HG02840 (cell line): ENCODE results near the gene MUC2.

Source experiments
- ATAC-seq: cut with Tn5 transposase; IDR thresholded peaks from one replicate; pipeline ENCODE4 v1.9.1; 2021; ENCODE audit warnings: mild to moderate bottlenecking, moderate library complexity, moderate number of reproducible peaks; ENCODE audit not compliant: unreplicated experiment, low FRiP score

Gene MUC2

GRCh38 chr11:1050581-1051355 is 23.9 kb upstream of the MUC2 start:
- ATAC-seq = no peak

GRCh38 chr11:1051356-1052132 is 23.1 kb upstream of the MUC2 start:
- ATAC-seq = no peak

GRCh38 chr11:1052133-1053011 is 22.3 kb upstream of the MUC2 start:
- ATAC-seq = no peak

DNA sequence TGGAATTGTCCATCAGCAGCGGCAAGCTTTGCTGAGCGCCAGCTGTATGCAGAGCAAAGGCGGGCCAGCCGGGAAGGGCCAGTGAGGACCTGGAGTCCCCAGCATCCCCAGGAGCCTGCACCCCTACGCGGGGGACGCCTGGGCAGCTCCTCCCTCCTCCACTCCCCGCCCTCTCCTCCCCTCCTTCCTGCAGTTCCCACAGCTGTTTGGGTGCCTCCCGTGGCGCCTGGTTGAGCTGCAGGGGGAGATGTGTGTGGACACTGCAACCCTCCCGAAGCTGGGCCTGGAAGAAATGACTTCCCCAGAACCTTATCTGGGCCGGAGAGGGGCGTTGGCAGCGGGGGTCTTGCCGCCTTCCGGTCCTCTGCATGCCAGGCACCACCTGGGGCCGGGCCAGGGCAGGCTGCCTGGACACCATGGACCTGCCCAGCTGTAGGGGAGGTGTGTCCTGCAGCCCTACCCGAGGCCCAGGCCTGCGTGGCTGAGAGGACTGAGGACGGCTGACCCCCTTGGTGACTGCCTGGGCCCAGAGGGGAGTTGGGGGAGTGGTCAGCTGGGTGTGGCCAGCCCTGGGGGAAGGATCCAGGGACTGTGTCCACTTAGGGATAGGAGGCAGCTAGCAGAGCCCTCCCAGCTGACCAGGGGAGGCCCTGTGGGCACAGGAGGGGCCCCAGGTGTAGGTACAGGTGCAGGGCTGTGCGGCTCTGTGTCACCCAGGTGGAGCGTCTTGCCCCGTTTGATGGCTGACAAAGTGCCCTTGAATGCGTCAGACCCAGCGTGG is 21.4 kb upstream of the MUC2 start:
- ATAC-seq = no peak

DNA sequence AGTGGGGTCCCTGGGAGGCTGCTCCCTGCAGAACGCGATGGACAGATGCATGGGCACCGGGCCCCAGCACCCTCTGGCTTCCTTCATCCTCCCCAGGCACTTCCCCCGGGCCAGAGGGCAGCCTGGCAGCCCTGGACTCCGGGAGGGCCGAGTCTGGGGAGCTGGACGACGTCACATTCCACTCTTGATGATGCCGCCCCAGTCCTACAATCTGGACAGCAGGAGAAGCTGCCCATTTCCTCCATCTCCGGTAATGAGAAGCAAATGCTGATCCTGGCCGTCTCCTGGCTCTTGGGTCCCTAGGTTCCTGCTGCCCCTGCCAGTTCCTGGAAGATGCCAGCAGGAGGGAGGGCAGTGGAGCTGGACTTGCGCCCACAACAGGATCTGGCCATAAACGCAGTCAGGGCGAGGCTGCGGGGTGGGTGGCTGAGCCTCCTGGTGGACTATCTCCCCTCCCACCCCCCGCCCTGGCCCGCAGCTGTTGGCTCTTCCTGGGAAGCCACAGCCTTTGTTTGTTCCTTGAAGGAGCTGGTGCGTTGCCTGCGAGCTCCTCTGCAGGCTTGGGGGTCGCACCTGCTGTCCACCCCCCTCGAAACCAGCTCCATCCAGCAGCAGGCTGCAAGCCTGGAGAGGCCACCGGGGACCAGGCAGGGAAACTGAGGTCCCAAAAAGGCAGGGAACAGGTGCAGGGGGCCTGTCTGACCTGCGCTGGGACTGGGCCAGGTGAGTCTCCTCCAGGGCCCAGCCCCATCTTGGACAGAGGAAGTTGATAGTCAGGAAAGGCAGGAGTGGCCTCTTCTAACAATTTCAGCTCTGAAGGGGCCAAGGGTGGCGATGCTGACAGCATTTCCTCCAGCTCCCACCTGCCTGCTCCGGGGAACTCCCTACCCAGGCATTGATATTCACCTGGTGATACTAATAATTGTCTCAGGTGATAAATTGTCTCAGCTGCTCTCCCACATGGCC is 20.2 kb upstream of the MUC2 start:
- no peak for ATAC-seq

DNA sequence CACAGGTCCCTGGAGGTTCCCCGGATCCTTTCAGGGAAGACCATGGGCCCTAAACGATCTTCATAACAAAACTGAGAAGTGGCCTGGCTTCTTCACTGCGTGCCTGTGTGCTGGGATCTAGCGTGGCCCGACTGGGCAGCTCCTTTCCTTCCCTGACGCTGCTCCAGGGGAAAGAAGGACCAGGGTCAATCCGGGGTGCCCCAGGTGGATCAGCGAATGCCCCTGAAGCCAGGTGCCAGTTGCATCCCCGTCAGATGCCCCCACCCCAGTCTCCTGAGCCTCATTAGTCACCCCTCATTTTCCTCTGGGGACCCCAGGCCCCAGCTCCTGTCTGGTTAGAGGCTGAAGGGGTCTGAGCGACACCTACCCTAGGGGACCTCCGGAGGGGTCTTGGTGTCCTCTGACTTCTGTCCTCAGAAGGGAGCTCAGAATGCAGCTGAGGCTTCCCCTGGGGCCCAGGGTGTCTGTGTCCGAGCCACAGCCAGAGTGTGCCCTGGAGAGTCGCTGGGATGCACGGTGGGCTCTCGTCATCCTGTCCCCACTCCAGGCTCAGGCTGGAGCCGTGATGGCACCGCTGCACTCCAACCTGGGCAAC is 19.5 kb upstream of the MUC2 start:
- ATAC-seq = no peak

- no peak for ATAC-seq
These were observed 18.5 kb upstream of the MUC2 start for GRCh38 chr11:1055990-1056771.

- no peak for ATAC-seq
These were observed 16.9 kb upstream of the MUC2 start for GRCh38 chr11:1057806-1058205.

- no peak for ATAC-seq
These were observed 14.9 kb upstream of the MUC2 start for GRCh38 chr11:1059759-1060158.

DNA sequence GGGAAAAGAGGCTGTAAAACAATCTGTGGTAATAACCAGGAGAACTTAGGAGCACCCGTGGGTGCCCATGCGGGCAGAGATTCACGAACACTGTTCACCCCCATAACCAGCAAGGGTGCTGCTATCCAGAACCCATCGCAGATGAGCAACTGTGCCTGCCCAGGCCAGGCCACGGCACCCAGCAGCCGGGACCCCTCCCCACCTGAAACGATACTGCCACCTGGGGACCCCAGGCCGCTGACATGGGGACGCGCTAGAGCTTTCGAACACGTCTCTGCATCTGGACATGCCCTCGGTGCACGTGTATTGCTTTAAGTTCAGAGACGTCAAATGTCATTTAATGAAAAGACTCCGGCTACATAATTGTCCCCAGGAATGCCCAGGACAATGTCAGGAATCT is 14.3 kb upstream of the MUC2 start:
- no peak for ATAC-seq

DNA sequence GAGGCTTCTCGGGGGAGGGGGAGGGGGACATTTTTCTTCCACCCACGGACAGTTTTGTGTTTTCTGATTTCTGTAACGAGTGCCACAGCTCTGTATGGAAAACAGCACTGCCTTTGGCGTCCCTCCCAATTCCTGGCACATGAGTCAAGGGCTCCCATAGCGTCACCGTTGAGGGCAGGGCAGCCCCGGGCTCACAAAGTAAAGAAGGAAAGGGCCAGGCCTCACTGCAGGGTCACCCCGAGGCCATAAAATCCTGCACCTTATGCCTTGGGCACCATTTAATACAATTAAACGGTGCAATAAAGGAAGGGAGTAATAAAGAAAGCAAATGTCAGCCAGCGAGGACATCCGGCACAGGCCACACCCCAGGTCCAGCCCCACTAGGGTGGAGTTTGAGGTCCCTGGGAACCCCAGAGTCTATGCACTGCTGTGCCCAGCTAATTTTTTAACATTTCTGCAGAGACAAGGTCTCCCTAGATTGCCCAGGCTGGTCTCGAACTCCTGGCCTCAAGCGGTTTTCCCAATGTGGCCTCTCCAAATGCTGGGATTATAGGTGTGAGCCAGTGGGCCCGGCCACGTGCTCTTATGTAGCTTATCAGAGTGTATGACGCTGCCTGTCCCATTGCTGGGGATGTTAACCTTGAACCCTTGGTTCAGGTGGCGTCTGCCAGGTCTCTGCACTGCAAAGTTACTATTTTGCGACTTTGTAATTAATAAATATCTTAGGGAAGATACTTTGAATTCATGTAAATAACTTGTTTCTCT is 13.6 kb upstream of the MUC2 start:
- ATAC-seq = no peak

GRCh38 chr11:1062075-1062820 is 12.4 kb upstream of the MUC2 start:
- ATAC-seq = no peak

GRCh38 chr11:1064167-1064566 is 10.5 kb upstream of the MUC2 start:
- ATAC-seq = no peak

GRCh38 chr11:1067812-1068496 is 6.7 kb upstream of the MUC2 start:
- no peak for ATAC-seq

DNA sequence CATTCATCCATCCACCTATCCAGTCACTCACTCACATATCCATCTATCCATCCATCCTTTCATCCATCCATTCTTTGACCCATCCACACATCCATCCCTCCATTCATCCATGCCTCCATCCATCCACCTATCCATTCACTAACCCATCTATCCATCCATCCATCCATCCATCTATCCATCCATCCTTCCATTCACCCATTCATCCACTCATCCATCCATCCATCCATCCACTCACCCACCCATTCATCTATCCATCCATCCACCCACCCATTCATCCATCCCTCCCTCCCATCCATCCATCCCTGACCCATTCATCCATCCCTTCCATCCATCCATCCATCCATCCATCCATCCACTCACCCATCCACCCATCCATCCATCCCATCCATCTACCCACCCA is 4.9 kb upstream of the MUC2 start:
- ATAC-seq = no peak
